ENCODE measurements around the gene TRIM47. TPM values are rescaled to one million over a fixed set of nuclear protein-coding genes. Genes with fewer than 3 reads are reported as not detected.

Gene TRIM47
- total and polyA plus RNA-seq, 2 experiments from 2014 or later, result 7.2 to 9.9 TPM

GRCh38 chr17:75893305-75894048, 15.1 kb upstream of the TRIM47 start:
- Histone ChIP-seq H3K27me3 (ENCODE audit: insufficient read depth) (no peaks in the 10 kb centered on the region), H2AFZ (no peak overlapping the region), H3K27ac (ENCODE audit: low read depth) (peak overlapping the region; percentile 59; the same call in 1 of the 2 replicates), H4K20me1 (replicated peaks; ENCODE audit: insufficient read depth) (no peaks in the 10 kb centered on the region; the same call in 1 of the 2 replicates), H3K9me2 (ENCODE audit: insufficient read depth) (no peaks in the 10 kb centered on the region), H3K36me3 (ENCODE audit: insufficient read depth) (no peaks in the 10 kb centered on the region), H3K4me2 (no peak overlapping the region), H3K79me2 (replicated peaks; ENCODE audit: insufficient read depth) (peaks cover 18% of the 10 kb centered on the region), H3K4me3 (no peak overlapping the region), H3F3A (replicated peaks; ENCODE audit: low read depth) (peaks cover 30% of the 10 kb centered on the region), H3K4me1 (ENCODE audit: insufficient read depth) (peaks cover 18% of the 10 kb centered on the region; the same call in 1 of the 2 replicates)
- peaks cover 29% of the 10 kb centered on the region for H3K36me3 Mint-ChIP-seq (ENCODE audit: low read depth)
- H3K4me3 Mint-ChIP-seq, result peak overlapping the region; percentile 8; the same call in 2 of the 3 replicates
- TF ChIP-seq NANOG (IDR thresholded peaks at IDR 0.05; ENCODE audit: borderline replicate concordance) (no peak), CTCF (conservative IDR thresholded peaks at IDR 0.05; ENCODE audit: low read depth in 2 of 2) (no peak), ZNF114 (CRISPR knock-in tag; IDR thresholded peaks at IDR 0.05) (no peak), STAT1 (IDR thresholded peaks at IDR 0.05; ENCODE audit: unreplicated experiment) (no peak), POLR2AphosphoS5 (IDR thresholded peaks at IDR 0.05; ENCODE audit: low read depth) (no peak), EZH2phosphoT487 (IDR thresholded peaks at IDR 0.05; ENCODE audit: unreplicated experiment) (no peak), ETS1 (IDR thresholded peaks at IDR 0.05) (no peak), EZH2 (IDR thresholded peaks at IDR 0.05; ENCODE audit: low read depth, unreplicated experiment) (no peak), JUNB (IDR thresholded peaks at IDR 0.05; ENCODE audit: unreplicated experiment) (no peak), ZNF331 (CRISPR knock-in tag; IDR thresholded peaks at IDR 0.05; ENCODE audit: low read depth) (no peak), REST (IDR thresholded peaks at IDR 0.05; ENCODE audit: unreplicated experiment) (no peak), CREB1 (CRISPR knock-in tag; IDR thresholded peaks at IDR 0.05; ENCODE audit: low read depth) (no peak), ZNF462 (CRISPR knock-in tag; IDR thresholded peaks at IDR 0.05) (no peak)
- H3K27me3 Mint-ChIP-seq (ENCODE audit: insufficient read depth, low read depth, poor library complexity), result peaks cover 18% of the 10 kb centered on the region
- peak overlapping the region; percentile 19; the same call in 1 of the 2 replicates for H3K27ac Mint-ChIP-seq
- no peaks in the 10 kb centered on the region for H3K9me3 Mint-ChIP-seq
- H3K4me1 Mint-ChIP-seq, result peaks cover 26% of the 10 kb centered on the region
- ATAC-seq (no peak), DNase-seq (ENCODE audit: low spot score) (no peak)

Data from GM23338 (cell line).